NCI-H2227 treated with DMSO at 0.1 percent for 48 hours (cell line): ENCODE data around the gene MYOT.
"Not testable (repeated sequence)": the region's sequence is repeated elsewhere in the genome, so short reads cannot be mapped to it uniquely, and the experiment has no call there.

Experiments
- DNase-seq: peaks from one replicate; lab custom pipeline; 2025; lab: John Stamatoyannopoulos, UW

The MYOT gene

GRCh38 chr5:137856916-137857862 lies 10.5 kb upstream of the MYOT start:
- DNase-seq: no peak

GRCh38 chr5:137858223-137858916 lies 9.3 kb upstream of the MYOT start:
- no peak for DNase-seq

- no peak for DNase-seq
Measured at GRCh38 chr5:137858954-137859353, 8.7 kb upstream of the MYOT start.

GRCh38 chr5:137862251-137862650 lies 5.4 kb upstream of the MYOT start:
- DNase-seq: no peak

GRCh38 chr5:137863653-137864052 lies 4.0 kb upstream of the MYOT start:
- DNase-seq: not testable (repeated sequence)

- no peak for DNase-seq
Measured at GRCh38 chr5:137866541-137867388, 895 bp upstream of the MYOT start.

- no peak for DNase-seq
Measured at GRCh38 chr5:137870647-137871339, 3.1 kb downstream of the MYOT start.

GRCh38 chr5:137871571-137871970 lies 3.9 kb downstream of the MYOT start:
- no peak for DNase-seq

- DNase-seq: no peak
Measured at GRCh38 chr5:137872466-137872865, 4.8 kb downstream of the MYOT start.

- DNase-seq: no peak
Measured at GRCh38 chr5:137876101-137876500, 8.4 kb downstream of the MYOT start.

GRCh38 chr5:137880313-137880712 lies 12.7 kb downstream of the MYOT start:
- DNase-seq: no peak

- no peak for DNase-seq
Measured at GRCh38 chr5:137887831-137888230, 20.2 kb downstream of the MYOT start.

- DNase-seq: no peak
Measured at GRCh38 chr5:137888466-137888862, 20.8 kb downstream of the MYOT start.

- DNase-seq: peak; percentile 13
Measured at GRCh38 chr5:137888863-137889759, 21.5 kb downstream of the MYOT start, which contains the start of gene PKD2L2. TSS of gene PKD2L2 (plus strand) at chr5:137889457. CDS start at chr5:137889492, 35 bp downstream.

- no peak for DNase-seq
Measured at GRCh38 chr5:137890845-137891244, 23.2 kb downstream of the MYOT start.

- no peak for DNase-seq
Measured at GRCh38 chr5:137891849-137892248, 24.2 kb downstream of the MYOT start.

GRCh38 chr5:137894586-137894985 lies 26.9 kb downstream of the MYOT start:
- DNase-seq: no peak

GRCh38 chr5:137896560-137896959 lies 28.9 kb downstream of the MYOT start:
- DNase-seq: no peak

GRCh38 chr5:137899493-137899892 lies 31.8 kb downstream of the MYOT start:
- DNase-seq: no peak

- DNase-seq: peak; percentile 31
Measured at GRCh38 chr5:137901011-137901817, 33.6 kb downstream of the MYOT start.
